Right lobe of liver (tissue), 6 donors: Measurements from ENCODE around the gene CPT1A. TPM values are rescaled to one million over a fixed set of nuclear protein-coding genes. Genes with fewer than 3 reads are reported as not detected.

Experiments used
- ATAC-seq, 4 donors: fragments of 200-7000 bp; cut with Tn5 transposase; one replicate each; pipeline ENCODE4 v1.9.1; 2020; ENCODE audit warnings: mild to moderate bottlenecking in 4 of 4, moderate library complexity in 4 of 4
- DNase-seq, 3 donors: peaks; one replicate each; pipeline ENCODE4 v3.0.0-alpha.2; 2020
- H3K27ac ChIP-seq, 3 donors: fragments of 200-600 bp; one replicate each; pipeline ENCODE4 v1.8.0; 2022
- H3K27me3 ChIP-seq, 2 donors: fragments of 200-600 bp; one replicate each; pipeline ENCODE4 v1.8.0; 2022
- H3K36me3 ChIP-seq, 4 donors: fragments of 200-600 bp; sonication (generic) in 1 of 4; one replicate each; pipeline versions ENCODE4 v1.5.1 to v1.8.0; 2017 to 2022; ENCODE audit warnings: control low read depth in 1 of 4
- H3K4me1 ChIP-seq, 4 donors: fragments of 200-600 bp; sonication (generic) in 1 of 4; one replicate each; pipeline versions ENCODE4 v1.5.1 to v1.8.0; 2017 to 2022; ENCODE audit warnings: control low read depth in 1 of 4
- H3K4me3 ChIP-seq, 3 donors: fragments of 200-600 bp; one replicate each; pipeline ENCODE4 v1.8.0; 2022
- H3K9me3 ChIP-seq, 4 donors: fragments of 200-600 bp; sonication (generic) in 1 of 4; one replicate each; pipeline versions ENCODE4 v1.5.1 to v1.8.0; 2017 to 2022; ENCODE audit warnings: control low read depth in 1 of 4
- POLR2A ChIP-seq: fragments of 450-650 bp; IDR thresholded peaks from one replicate; pipeline ENCODE4 v1.6.1; 2017; ENCODE audit warnings: antibody characterized with exemption, mild to moderate bottlenecking
- WGBS: methylation state at CpG from one replicate; pipeline ENCODE4 v1.1.6; 2018; ENCODE audit warnings: low coverage, low lambda C conversion rate; ENCODE audit not compliant: insufficient coverage; ENCODE audit errors: missing lambda C conversion rate; 5-methylcytosine and 5-hydroxymethylcytosine counted together
- intact Hi-C, 2 donors: fragments of 100-400 bp; cut with DNase I; formaldehyde crosslinking; loops; one replicate each; pipeline versions ENCODE4 v1.11.2 to v1.14.1; 2022
- total RNA-seq, 6 experiments: library from RNA; depleted of rRNA in 2 of 6; stranded (reverse); fragments of >200 nt in 2 of 6; fragmentation: NEBNext Ultra II Directional in 3 of 6; extraction: Animal tissue kit (Norgen Biotek cat#: 25700) in 3 of 6; gene quantifications; one replicate each; pipeline versions ENCODE4 v1.1.0 to v1.2.4, GENCODE V29; 2016 to 2023
- TF ChIP-seq, protein P1 (sequence below), 4 donors: fragments of 200-600 bp in 3 of 4; fragments of 450-650 bp in 1 of 4; IDR thresholded peaks; one replicate each; pipeline versions ENCODE4 v1.5.1 to v1.8.0; 2016 to 2022; ENCODE audit warnings: antibody characterized with exemption in 4 of 4, mild to moderate bottlenecking in 2 of 4
- donor health status: DM: no; HTN: yes; CAD: no.
- donor health status: DM: no; HTN: no; CAD: no.
- donor health status: DM: no; HTN: no; CAD: no.
- donor health status: DM: no; HTN: yes; CAD: no.
- donor health status: DM: no; HTN: yes; CAD: no.

Gene CPT1A
- total RNA-seq, 6 experiments from 2014 or later: 30.5 to 152 (median 90.8) TPM

DNA sequence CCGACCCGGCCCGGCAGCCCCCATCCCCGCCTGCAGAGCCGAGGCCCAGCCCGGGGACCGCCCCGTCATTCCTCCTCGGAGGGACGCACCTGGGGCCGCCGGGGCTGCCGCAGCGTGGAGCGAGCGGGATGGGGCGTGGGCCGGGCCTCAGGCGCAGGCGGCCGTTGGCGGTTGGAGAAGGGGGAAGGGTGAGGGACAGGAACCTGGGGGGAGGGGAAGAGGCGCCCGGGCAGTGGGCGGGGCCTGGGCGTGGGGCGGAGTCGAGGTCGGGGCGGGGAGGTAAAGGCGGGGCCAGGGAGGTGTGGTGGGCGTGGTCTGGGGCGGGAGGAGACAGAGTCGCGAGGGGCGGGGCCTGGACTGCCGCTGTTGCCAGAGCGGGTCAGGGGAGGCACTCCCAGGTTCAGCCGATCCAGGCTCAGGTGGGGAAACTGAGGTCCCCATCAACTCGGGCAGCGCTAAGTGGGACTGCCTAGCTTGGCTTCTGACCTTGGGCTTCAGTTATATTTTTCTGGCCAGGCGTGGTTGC, 90.3 kb downstream of the CPT1A start, which contains the start of gene TESMIN:
TSS of gene TESMIN (minus strand) at position 190 of the 526 bp plus-strand sequence. CDS start 860 bp downstream, outside the sequence.
- Histone ChIP-seq H3K27ac (no peak within 1 kb of the TSS), H3K27me3 (no peaks in the 10 kb centered on the region), H3K9me3 (no peaks in the 10 kb centered on the region), H3K4me1 (no peaks in the 10 kb centered on the region), H3K4me3 (peak within 1 kb of the TSS; percentile 33 to 52 (median 39)), H3K36me3 (peaks cover 0 to 4% (median 2%) of the 10 kb centered on the region in 4 donors)
- WGBS: 0% methylated on average over 10 of the region's 42 CpGs
- intact Hi-C loops: no loop called here
- DNase-seq: peak; percentile 96 to 97 (median 96)
- ATAC-seq: peak; percentile 98 to 100 (median 99)
- TF ChIP-seq, protein P1, sequence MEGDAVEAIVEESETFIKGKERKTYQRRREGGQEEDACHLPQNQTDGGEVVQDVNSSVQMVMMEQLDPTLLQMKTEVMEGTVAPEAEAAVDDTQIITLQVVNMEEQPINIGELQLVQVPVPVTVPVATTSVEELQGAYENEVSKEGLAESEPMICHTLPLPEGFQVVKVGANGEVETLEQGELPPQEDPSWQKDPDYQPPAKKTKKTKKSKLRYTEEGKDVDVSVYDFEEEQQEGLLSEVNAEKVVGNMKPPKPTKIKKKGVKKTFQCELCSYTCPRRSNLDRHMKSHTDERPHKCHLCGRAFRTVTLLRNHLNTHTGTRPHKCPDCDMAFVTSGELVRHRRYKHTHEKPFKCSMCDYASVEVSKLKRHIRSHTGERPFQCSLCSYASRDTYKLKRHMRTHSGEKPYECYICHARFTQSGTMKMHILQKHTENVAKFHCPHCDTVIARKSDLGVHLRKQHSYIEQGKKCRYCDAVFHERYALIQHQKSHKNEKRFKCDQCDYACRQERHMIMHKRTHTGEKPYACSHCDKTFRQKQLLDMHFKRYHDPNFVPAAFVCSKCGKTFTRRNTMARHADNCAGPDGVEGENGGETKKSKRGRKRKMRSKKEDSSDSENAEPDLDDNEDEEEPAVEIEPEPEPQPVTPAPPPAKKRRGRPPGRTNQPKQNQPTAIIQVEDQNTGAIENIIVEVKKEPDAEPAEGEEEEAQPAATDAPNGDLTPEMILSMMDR (IDR thresholded peaks at IDR 0.05): no peak
- no peak for TF ChIP-seq POLR2A

DNA sequence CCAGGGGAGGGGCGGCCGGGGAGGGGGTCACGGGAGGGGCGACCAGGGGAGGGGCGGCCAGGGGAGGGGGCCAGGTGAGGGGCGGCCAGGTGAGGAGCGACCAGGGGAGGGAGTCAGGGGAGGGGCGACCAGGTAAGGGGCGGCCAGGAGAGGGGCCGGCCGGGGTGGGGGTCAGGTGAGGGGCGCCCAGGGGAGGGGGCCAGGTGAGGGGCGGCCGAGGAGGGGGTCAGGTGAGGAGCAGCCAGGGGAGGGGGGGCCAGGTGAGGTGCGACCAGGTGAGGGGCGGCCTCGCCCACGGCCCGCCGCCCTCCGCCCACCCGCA, 90.8 kb downstream of the CPT1A start:
- intact Hi-C loops: no loop called here
- Histone ChIP-seq H3K27ac (no peak overlapping the region), H3K9me3 (no peaks in the 10 kb centered on the region), H3K27me3 (no peaks in the 10 kb centered on the region), H3K4me3 (peak overlapping the region; percentile 33 to 52 (median 39)), H3K36me3 (peaks cover 0 to under 1% (median 0%) of the 10 kb centered on the region in 4 donors), H3K4me1 (no peaks in the 10 kb centered on the region)
- TF ChIP-seq, protein P1 (IDR thresholded peaks at IDR 0.05): no peak
- no peak for TF ChIP-seq POLR2A
- ATAC-seq (no peak), DNase-seq (peak in 1 of 3 donors; percentile 33)
- 9% methylated on average over 10 of the region's 22 CpGs for WGBS

DNA sequence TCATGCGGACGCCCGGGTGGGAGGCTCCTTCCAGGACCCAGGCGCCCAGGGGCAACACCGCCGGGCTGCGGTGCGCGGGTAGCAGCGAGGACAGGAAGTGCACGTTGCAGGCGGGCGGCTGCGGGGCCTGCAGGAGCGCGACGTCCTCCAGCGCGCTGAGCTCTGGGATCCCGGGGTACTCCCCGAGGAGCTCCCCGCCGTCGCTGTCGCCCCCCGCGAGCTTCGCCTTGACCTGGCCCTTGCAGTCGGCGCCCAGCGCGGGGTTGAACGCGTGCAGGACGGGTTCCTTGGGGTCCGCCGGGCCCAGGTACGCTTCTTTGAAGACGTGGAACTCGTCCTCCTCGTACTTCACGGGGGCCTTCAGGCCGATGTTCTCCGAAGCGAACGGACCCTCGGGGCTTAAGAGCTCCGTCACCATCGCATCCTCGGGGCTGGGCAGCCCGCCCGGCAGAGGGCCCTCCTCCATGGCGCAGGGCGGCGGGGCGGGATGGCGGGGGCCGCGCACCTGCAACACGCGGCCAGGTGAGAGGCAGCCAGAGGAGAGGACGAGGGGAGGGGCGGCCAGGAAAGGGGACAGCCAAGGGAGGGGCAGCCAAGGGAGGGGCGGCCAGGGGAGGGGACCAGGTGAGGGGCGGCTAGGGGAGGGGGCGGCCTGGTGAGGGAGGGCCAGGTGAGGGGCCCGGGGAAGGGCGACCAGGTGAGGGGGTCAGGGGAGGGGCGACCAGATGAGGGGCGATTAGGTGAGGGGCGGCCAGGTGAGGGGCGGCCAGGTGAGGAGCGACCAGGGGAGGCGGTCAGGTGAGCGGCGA, 91.3 kb downstream of the CPT1A start:
- H3K27me3 ChIP-seq: no peaks in the 10 kb centered on the region
- ATAC-seq (no peak), DNase-seq (peak; percentile 37 to 62 (median 52))
- no peak overlapping the region for H3K27ac ChIP-seq
- WGBS: 24% methylated on average over 26 of the region's 76 CpGs
- no peak overlapping the region for H3K4me3 ChIP-seq
- H3K4me1 ChIP-seq: no peaks in the 10 kb centered on the region
- H3K9me3 ChIP-seq: no peaks in the 10 kb centered on the region
- TF ChIP-seq, protein P1 (IDR thresholded peaks at IDR 0.05): no peak
- TF ChIP-seq POLR2A: no peak
- H3K36me3 ChIP-seq: no peaks in the 10 kb centered on the region
- intact Hi-C loops: no loop called here

DNA sequence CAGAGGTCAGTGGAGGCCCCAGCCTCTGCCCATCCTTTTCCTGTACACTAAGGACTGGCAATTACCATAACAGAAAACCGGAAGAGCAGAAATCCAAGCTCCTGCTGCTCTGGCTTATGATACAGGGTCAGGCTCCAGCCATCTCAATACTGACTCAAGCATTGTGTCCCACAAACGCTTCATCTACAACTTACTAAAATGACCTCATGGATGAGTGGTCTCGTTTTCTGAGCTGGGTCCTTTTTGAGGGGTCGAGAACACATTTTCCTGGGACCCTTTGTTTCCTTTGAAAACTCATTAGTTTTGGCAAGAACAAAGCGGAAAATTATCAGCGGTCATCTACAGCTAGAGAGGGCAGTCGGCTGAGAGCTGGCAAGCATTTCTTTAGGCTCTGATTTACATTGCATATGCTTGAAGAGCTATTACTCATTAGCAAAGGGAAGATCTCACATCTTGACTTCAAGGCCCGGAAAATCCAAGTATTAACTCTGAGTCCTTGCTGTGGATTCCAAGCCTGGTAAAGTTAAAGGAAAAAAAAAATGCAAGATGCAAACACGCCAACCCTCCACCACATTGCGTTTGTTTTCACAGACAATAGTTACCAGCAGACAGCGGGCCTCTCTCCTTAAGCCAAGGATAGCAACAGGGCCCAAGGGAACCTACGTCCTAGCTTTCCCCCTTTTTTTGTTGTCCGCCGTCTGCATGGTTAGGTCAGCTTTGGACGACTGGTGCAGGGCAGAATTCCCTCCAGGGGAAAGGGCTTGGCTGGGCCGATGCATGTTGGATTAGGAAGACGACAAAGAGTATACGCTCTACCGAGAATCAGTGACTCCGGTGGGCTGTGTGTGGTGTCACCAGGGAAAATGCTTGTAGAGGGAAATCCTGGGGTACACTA, 92.2 kb downstream of the CPT1A start:
- 84% methylated on average over 18 of the region's 20 CpGs for WGBS
- no peak for TF ChIP-seq POLR2A
- TF ChIP-seq, protein P1 (IDR thresholded peaks at IDR 0.05): no peak
- Histone ChIP-seq H3K27ac (no peak overlapping the region), H3K36me3 (no peaks in the 10 kb centered on the region), H3K4me1 (no peaks in the 10 kb centered on the region), H3K4me3 (no peak overlapping the region), H3K9me3 (no peaks in the 10 kb centered on the region), H3K27me3 (no peaks in the 10 kb centered on the region)
- peak in 3 of 4 donors; percentile 2 to 30 (median 10) for ATAC-seq
- no peak for DNase-seq
- intact Hi-C loops: no loop called here
